ENCODE measurements around the gene TBL1X.
"Not testable (repeated sequence)": the region's sequence is repeated elsewhere in the genome, so short reads cannot be mapped to it uniquely, and the experiment has no call there.

Gene TBL1X

DNA sequence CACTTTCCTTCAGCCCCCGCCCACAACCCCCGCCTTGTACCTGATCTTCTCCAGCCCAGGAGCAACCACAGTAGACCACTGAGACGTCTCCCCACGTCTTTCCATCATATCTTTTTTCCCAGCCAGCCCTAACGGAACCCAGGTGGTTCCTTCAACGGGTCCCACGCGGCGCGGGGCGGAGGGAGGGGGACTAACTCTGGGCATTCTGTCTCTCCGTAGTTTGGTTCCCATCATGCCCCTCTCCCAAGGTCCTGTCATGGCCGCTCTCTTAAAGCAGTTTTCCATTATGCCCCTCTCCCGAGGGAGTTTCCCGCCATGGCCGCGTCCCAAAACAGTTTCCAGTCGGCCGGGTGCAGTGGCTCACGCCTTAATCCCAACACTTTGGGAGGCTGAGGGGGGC is 21.5 kb upstream of the TBL1X start:
- TF ChIP-seq, protein P1, sequence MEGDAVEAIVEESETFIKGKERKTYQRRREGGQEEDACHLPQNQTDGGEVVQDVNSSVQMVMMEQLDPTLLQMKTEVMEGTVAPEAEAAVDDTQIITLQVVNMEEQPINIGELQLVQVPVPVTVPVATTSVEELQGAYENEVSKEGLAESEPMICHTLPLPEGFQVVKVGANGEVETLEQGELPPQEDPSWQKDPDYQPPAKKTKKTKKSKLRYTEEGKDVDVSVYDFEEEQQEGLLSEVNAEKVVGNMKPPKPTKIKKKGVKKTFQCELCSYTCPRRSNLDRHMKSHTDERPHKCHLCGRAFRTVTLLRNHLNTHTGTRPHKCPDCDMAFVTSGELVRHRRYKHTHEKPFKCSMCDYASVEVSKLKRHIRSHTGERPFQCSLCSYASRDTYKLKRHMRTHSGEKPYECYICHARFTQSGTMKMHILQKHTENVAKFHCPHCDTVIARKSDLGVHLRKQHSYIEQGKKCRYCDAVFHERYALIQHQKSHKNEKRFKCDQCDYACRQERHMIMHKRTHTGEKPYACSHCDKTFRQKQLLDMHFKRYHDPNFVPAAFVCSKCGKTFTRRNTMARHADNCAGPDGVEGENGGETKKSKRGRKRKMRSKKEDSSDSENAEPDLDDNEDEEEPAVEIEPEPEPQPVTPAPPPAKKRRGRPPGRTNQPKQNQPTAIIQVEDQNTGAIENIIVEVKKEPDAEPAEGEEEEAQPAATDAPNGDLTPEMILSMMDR (conservative IDR thresholded peaks at IDR 0.05), result no peak
- no peak for TF ChIP-seq ZFX (IDR thresholded peaks at IDR 0.05)

DNA sequence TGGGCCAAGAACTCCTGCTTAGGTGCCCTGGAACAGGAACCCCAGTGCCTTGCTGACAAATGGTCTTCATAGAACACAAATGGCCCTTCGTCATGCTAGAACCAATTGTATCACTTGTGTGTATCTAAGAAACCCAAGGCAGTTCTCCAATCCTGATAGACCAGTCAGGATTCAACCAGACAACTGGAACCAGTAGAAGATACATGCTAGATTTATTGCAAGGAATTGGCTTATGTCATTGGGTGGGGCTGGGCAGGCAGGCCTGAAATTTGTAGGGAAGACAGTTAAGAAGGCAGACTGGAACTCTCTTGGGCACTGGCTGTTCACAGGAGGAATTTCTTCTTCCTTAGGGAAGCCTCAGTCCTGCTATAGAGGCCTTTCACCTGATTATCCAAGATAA is 17.0 kb upstream of the TBL1X start:
- no peak overlapping the region for H3K27ac ChIP-seq
- no peak for TF ChIP-seq ZFX (IDR thresholded peaks at IDR 0.05)
- TF ChIP-seq, protein P1 (conservative IDR thresholded peaks at IDR 0.05), result no peak

More for the DNA sequence above, 21.5 kb upstream of the TBL1X start:
- H3K27ac ChIP-seq, result no peak overlapping the region

DNA sequence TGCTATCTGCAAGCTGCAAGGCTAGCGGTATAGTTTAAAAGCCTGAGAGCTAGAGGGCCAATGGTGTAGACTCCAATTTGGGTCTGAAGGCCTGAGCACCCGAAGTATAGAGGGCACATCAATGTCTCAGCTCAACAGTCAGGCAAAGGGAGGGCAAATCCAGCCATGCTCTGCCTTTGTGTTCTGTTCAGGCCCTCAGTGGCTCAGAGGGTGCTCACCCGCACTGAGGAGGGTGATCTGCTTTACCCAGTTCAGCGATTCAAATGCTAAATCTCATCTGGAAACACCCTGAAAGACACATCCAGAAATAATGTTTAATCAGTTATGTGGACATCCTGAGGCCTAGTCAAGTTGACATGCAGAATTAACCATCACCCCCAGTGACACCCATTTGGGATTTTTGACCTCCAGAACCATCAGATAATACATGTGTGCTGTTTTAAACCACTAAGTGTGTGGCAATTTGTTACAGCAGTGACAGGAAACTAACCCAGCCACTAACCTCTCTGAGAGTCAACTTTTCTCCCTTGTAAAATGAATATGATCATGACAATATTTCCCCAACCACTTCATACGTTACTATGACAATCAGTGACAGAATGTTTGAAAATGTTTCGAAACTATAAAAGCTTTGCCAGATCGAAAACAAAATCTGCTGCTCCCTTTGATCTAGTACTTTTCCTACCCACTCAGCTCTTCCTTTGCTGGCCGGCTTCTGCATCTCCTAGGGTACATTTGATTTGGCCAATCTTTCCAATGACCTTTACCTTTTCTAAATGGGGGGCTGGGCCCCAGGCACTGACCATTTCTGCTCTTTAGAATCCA is 8.4 kb upstream of the TBL1X start:
- no peak for TF ChIP-seq ZFX (IDR thresholded peaks at IDR 0.05)
- TF ChIP-seq, protein P1 (conservative IDR thresholded peaks at IDR 0.05), result no peak
- H3K27ac ChIP-seq, result no peak overlapping the region

DNA sequence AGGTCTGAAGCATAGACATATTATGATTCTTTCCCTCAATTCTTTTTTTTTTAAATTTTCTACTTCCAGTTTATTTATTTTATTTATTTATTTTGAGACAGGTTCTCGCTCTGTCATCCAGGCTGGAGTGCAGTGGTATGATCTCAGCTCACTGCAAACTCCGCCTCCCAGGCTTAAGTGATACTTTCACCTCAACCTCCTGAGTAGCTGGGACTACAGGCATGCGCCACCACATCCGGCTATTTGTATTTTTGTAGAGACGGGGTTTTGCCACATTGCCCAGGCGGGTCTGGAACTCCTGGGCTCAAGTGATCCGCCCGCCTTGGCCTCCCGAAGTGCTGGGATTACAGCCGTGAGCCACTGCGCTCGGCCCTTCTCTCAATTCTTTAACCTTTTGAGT is 6.8 kb upstream of the TBL1X start:
- H3K27ac ChIP-seq, result not testable (repeated sequence)

DNA sequence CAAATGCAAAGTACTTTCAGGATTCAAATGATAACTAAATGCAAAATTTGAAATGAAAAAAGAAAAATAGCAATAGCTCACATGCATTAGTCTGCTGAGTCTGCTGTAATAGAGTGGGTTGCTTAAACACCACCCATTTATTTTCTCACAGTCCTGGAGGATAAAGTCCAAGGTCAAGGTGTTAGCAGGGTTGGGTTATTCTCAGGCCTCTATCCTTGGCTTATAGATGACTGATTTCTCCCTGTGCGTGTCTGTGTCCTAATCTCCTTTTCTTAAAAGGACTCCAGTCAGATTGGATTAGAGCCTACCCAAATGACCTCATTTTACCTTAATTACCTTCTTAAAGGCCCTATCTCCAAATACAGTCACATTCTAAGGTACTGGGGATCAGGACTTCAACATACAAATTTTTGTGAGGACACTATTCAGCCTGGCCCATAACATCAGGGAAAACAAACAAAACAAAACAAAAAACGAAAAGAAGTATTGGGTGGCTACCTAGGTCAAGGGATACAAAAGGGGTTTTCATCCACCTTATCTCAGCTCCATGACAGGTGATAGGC is 6.3 kb upstream of the TBL1X start:
- H3K27ac ChIP-seq, result no peak overlapping the region
- TF ChIP-seq ZFX (IDR thresholded peaks at IDR 0.05), result no peak
- TF ChIP-seq, protein P1 (conservative IDR thresholded peaks at IDR 0.05), result no peak

DNA sequence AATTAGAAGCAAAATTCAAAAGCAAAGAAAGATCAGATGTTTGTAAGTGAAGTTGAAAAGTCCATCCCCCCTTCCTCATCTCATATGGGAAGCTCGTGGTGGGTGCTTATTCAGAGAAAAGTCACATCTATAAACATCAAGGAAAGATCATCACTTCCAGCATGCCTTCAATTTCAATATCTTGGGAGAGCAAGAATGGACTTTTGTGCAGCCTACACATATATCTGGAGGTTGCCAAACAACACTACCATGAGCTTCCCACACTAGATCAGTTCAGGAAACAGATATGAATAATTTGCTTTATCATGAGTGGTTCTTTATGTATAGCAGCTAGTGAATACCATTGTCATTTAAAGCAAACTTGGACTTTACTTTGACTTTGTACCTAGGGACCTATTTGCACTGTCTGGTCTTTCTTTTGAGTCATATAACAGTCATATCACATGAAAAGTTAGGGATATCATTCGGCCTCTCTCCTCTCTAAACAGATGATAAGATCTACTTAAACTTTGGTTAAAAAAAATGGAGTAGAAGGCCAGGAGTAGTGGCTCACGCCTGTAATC is 5.6 kb upstream of the TBL1X start:
- no peak for TF ChIP-seq ZFX (IDR thresholded peaks at IDR 0.05)
- no peak overlapping the region for H3K27ac ChIP-seq

DNA sequence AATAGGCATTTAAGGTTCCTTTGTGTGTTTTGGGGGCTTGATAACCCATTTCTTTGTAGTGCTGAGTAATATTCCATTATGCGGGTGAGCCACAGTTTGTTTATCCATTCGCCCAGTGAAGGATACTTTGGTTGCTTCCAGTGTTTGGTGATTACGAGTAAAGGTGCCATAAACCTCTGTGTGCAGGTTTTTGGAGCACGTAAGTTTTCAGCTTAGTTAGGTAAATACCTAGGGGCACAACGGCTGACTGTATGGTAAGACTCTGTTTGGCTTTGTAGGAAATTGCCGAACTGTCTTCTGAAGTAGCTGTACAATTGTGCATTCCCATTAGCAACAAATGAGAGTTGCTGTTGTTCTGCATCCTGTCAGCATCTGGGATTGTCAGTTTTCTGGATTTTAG is 3.8 kb upstream of the TBL1X start:
- TF ChIP-seq ZFX (IDR thresholded peaks at IDR 0.05), result no peak
- TF ChIP-seq, protein P1 (conservative IDR thresholded peaks at IDR 0.05), result no peak
- no peak overlapping the region for H3K27ac ChIP-seq

DNA sequence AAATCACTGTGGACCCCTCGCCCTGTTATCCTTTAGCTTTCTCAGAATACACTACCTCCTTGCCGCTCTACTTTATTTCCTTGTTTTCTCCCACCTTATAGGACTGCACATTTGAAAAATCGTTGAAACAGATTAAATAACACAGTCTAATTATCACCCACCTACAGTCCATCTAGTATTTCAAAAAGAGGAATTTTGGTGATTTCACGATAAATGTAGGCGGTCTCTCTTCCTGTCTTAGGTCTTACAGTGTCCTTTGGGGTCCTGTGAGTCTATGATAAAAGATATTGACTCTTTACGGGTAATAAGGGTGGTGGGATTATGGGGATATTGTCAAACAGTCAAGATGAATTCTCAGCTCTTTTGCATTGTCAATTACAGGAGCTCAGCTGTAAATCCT is 2.4 kb upstream of the TBL1X start:
- TF ChIP-seq ZFX (IDR thresholded peaks at IDR 0.05), result no peak
- TF ChIP-seq, protein P1 (conservative IDR thresholded peaks at IDR 0.05), result no peak
- H3K27ac ChIP-seq, result peak overlapping the region; percentile 96
